Activated naive CD8-positive, alpha-beta T cell treated with anti-CD3 and anti-CD28 coated beads, Interleukin-2, amount 50 U/mL, for 16 hours (primary cell): ENCODE measurements around the gene SLC8A1.

Experiments used
- DNase-seq: peaks from one replicate; pipeline ENCODE4 v3.0.0-alpha.2; 2020; ENCODE audit warnings: low read depth, low spot score

SLC8A1 gene

DNA sequence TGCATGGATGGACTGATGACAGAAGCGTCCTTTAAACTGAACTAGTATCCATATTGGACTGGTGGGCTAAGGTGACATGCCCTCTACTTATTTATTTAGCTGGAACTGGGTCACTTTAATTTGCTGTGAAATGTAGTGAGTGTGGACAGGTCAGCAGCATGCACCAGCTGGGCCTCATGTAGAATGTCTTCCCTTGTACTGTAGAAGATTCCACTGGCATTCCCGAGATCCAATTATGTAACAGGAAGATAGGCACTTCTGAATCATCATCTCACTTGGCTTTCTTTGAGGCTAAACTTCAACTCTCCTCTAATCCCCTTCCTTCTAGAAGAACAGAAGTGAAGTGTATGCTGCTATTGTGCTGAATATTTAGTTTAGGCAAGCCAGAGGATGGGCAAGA is 296.2 kb downstream of the SLC8A1 start:
- no peak for DNase-seq

DNA sequence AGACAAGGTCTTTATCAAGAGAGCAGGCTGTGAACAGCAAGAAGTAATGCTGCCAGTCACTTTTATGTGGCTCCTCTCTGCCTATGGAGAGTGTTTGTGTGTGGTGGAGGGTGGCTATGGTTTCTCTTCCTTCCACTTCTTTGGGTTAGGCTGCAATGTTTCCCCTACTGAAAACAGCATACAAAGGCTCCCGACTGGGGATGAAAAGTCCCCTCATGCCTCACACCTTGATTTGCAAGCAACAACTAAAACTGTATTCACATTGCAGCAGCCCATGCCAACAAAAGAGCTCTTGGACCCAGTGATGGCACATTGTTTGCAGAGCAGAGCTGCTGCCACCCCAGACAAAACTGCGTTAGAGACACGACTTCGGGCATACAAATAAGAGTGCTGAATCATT is 301.6 kb downstream of the SLC8A1 start:
- DNase-seq, result no peak

DNA sequence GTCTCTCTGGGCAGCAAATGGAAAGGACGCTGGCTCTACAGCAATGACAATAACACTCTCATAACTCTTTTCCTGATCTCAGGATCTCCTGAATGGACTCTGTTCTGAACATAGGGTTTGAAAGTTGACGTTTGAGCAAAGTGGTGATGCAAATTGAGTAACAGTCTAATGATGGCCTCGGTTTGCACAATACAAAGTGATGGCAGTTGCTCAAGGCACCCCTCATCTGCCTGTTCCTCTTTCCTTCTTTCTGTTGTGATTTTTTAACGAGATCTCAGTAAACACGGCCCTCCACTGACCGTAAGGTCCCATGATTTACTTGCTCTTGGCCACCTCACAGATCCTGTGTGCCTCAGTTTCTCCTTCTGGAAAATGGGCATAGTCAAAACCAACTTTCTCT is 303.6 kb downstream of the SLC8A1 start:
- DNase-seq, result no peak

- no peak for DNase-seq
Measured at GRCh38 chr2:40147360-40147759, 304.5 kb downstream of the SLC8A1 start.

- DNase-seq, result no peak
Measured at GRCh38 chr2:40144022-40144421, 307.9 kb downstream of the SLC8A1 start.

DNA sequence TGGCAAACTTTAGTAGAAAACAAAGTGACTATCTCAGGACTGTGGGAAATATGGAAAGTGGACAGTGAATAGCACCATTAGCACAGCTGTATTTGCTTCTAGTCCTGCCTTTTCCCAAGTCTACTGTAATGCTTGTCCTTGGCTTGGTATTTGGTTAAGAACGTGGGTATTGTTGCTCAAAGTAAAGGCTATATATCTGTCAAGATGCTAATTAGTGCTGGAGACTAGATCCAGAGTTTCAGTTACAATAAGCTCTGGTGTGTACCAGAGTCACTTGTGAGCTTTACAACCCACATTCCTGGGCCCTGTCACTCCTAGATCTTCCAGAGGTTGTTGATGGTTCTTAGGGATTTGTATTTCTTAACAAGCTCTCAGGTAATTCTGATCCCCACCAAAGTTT is 313.6 kb downstream of the SLC8A1 start:
- DNase-seq, result no peak

DNA sequence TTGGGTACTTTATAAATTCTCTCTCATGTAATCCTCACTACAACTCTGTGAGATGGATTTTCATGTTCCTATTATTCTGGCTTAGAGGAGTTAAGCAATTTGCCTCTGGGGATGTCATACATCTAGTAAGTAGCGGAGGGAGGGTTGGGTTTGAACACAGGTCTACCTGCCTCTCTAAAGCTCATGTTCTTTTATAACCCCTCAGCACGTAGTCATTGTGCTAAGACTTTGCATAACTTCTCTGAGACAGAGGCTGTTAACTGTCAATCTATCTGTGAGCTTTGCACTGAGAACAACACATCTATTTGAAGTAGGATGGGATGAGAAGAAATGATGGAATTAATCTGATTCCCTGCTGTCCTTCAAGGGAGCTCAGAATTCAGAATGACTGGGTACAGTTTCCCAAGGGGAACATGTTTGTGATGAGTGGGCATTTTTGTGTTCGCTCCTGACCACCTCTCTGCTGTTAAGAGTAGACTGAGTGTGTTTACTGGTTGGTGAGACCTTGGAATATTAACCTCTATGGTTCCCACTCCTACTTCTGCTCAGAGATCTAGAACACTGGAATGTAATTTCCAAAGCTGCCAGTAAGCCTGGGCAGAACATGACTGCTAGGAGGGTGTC is 320.7 kb downstream of the SLC8A1 start:
- no peak for DNase-seq

- no peak for DNase-seq
Measured at GRCh38 chr2:40130251-40130994, 321.5 kb downstream of the SLC8A1 start.

GRCh38 chr2:40129725-40130124 is 322.2 kb downstream of the SLC8A1 start:
- no peak for DNase-seq

DNA sequence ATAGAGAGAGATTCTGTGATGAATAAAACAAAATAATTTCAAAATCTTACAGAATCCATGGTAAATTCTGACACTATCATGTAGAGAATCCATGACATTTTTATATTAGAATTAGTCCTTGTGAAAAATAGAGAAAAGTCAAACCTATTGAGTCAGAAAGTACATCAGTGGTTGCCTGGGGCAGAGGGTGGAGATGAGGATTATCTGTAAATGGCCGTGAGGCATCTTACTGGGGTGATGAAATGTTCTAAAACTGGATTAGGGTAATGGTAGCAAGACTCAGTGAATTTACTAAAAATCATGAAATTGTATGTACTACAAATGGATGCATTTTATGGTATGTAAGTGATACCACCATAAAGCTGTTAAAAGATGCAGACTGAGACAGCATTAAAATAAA is 323.1 kb downstream of the SLC8A1 start:
- DNase-seq, result no peak

GRCh38 chr2:40127890-40128557 is 323.9 kb downstream of the SLC8A1 start:
- no peak for DNase-seq

DNA sequence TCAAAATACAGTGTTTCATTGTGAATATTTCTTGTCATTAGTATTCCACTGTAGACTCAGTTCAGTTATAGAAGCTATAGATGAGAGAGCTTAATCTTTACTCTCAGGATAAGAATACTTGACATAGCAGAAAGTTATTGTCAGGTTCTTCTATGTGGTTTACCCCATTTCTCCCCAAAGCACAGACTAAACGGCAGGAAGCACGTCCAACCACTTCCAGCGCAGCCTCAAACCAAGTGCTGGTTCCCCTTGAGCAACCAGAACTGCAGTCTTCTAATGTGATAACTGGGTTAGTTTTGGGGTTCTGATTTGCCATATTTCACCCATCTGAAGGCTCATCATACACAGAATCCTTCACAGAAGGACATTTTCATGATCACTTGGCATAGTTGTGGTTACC is 324.7 kb downstream of the SLC8A1 start:
- no peak for DNase-seq

DNA sequence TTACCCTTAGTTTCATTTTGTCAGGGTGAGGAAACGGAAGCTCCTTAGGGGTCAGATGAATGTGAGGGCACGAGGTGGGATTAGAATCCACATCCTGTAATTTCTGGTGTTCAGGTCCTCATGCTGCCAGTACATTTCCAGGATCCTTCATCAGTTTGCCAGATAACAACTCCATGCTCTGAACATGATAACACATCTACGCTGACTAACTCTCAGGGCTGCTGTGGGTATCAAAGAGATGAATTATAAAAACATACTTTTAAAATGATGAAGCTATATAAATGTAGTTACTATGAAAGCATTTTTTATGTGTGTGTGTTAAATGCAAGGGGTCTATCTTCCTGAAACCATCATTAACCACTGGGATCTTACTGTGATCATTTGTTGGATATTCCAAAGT is 325.9 kb downstream of the SLC8A1 start:
- DNase-seq, result no peak

DNA sequence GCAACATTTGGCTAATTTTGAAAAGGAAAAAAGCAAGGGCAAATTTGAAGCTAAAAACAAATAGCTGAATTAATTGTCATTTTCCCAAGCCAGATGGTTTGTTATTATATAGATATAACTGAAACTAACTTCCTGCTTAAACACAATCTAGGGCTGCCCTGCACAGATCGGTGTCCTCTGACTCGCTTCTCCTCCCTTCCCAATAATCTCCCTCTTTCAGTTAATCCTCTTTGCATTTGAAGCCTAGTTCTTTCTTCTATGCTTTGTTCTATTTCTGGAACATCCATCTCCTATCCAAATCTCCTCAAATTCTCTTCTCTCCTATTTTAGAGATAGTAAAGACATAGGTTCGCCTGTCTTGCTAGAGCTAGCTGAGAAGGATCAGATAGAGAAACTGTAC is 328.1 kb downstream of the SLC8A1 start:
- DNase-seq, result no peak

DNA sequence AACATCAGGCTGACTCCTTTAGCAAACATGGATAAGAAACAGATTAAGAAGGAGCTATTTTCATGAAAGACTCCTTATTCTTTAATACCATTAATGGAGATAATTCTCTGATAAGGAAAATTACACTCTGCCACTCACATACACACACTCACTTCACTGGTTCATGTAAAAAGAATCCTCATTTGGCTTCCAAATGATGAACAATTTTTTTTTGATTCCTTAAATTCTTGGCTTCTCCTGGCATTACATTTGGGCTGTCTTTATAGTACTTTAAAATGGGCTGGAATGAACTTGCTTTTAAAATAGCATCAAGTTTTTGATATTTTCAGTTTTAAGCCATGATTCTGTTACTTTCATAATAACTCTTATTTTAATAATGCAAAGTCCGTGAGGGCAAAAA is 328.6 kb downstream of the SLC8A1 start:
- DNase-seq, result no peak

GRCh38 chr2:40120957-40121356 is 330.9 kb downstream of the SLC8A1 start:
- no peak for DNase-seq

DNA sequence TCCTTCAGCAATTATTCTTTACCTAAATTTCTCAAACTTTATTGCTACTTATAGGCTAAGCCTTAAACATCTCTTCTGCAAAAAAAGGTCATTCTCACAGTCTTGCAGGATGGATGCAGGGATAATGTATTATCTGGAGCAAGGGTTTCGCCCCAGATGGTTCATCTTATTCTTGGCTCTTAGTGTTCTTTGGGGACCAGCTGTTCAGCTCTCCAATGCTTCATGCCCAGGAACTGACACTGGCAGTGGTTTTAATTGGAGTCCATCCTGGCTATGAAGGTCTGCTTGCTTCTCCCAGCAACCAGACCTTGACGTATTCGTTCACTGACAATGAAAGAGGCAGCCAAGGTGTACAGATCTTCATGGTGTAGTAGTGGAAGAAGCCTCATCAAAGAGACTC is 331.9 kb downstream of the SLC8A1 start:
- no peak for DNase-seq

GRCh38 chr2:40118622-40119021 is 333.3 kb downstream of the SLC8A1 start:
- DNase-seq, result no peak

DNA sequence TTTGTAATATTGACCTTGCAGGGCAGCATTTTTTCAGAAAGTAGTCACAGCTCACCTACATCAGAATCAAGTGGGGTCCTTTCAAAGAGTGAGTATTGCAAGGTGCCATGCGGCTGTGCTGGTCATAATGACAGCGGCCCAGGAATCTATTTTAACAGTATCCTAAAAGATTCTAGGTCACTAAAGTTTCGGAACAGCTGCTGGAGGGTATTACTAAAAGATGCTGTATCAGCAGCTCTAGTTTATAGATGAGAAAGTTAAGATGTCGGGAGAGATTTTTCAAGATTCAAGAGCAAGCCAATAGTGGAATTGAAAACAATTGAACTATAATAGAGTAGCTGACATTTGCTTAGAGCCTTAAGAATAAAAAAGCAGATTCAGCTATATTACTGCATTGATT is 336.0 kb downstream of the SLC8A1 start:
- no peak for DNase-seq

- DNase-seq, result no peak
Measured at GRCh38 chr2:40115348-40115747, 336.5 kb downstream of the SLC8A1 start.

DNA sequence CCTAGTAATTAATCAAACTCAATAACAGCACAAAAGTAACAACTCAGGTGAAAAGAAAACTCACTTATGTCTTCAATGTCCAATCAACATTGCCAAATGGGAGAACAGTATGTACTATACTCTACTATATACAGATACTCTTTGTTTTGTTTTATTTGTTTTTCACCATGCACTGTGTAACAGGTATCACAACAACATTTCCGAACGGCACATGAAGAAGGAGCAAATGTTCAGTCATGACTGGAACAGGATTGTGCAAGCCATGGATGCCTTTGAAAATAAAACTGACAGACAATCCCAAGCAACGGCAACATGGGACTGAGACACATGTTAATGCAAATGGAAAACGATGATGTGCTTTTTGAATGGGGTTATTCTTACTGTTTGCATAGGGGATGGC is 337.9 kb downstream of the SLC8A1 start:
- DNase-seq, result no peak

DNA sequence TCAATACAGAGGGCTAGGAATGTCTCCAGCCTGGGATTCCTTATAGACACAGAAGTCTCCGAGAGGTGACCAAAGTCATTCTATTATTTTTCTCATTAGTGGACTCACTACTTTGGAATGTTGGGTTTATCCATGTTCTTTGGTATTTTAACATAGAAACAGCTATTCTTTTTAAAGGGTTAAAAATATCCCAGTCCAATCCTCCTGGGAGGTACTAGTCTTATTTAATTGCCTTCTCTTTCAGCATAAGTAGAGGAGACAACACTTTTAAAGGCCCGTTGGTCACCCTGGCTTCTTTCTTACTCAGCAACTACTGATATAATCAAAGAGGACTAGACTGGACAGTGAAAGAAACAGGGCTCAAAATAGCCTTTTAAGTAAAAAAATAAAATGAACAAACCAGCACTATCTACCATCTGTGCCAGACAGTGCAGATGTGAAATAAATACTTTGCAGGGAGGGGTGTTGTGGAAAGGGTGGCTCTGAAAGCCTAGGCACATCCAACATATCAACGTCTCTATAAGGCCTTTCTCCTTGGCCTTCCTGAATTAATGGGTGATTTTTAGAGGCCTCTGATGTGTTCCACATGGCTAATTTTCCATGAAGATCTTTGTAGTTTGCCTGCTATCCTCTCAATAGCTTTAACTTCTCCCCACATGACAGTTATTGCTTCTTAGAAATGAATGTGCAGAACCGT is 338.5 kb downstream of the SLC8A1 start:
- no peak for DNase-seq
